ENCODE results near the gene SUGCT.

GRCh38 chr7:40093631-40094350 lies 41.0 kb upstream of the SUGCT start:
- no peak for TF ChIP-seq CTCF (conservative IDR thresholded peaks at IDR 0.05; ENCODE audit: low read depth, low read length)
- TF ChIP-seq EZH2 (IDR thresholded peaks at IDR 0.05; ENCODE audit: borderline replicate concordance, low read depth, low read length, poor library complexity, severe bottlenecking), result no peak

All from A673 (cell line).